CD1c-positive myeloid dendritic cell (primary cell): ENCODE data around the gene HSD11B2.

Experiments
- DNase-seq: peaks from one replicate; pipeline ENCODE4 v3.0.0-alpha.2; 2016; ENCODE audit errors: extremely low spot score

The HSD11B2 gene

DNA sequence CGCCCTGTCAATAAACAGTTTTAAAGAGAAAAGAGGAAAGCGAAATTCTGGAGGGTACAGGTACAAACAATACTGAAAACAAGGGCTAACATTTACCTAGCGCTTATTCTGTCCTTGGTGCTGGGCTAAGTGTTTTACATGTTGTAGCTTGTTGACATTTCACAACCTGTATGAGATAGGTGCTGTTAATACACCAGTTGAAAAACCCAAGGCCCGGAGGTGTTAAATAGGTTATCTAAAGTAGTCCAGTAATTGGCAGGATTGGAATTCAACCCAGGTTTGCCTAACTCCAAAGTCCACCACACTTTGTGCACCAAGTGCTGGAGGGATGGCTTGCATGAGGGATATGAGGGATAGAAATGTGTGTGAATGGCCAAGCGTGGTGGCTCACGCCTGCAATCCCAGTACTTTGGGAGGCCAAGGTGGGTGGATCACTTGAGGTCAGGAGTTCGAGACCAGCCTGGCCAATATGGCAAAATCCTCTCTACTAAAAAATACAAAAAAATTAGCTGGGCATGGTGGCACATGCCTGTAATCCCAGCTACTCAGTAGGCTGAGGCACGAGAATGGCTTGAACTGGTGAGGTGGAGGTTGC, 47.1 kb downstream of the HSD11B2 start:
- DNase-seq: no peak

DNA sequence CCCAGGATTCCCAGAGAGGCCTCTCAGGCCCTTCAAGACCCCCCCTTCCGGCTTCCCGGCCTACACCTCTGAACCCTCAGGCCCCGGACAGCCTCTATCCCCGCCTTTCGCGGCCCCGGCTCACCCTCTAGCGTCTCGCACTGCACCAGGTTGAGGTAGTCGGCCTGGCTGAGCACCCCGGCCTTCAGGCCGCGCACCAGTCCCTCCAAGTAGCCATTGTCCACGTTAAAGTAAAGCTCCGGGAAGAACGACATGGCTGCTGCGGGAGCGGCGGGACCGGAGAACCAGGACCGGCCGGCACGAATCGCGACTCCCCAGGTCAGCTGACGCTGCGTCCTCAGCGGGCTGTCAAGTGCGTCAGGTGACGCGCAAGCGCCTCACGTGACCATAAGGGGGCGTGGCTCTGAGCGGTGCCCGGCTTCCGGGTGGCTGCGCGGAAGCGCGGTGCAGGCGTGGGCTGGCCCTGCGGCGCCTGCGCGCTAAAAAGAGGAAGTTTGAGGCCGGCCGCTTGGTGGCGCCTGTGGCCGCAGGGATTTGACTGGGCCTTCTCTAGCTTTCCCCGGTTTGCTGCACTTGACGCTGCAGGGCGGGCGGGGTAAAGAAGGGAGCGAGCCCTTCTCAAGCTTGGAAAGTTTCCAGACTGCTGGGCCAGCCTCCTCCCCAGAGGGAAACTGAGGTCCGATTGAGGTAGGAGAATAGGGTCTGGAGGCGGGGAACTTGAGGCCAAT, 50.1 kb downstream of the HSD11B2 start, which contains the start of gene ATP6V0D1:
ATP6V0D1 (minus strand) TSS at position 325 of the 728 bp plus-strand sequence; CDS start at position 254, 71 bp downstream.
- peak; percentile 100 for DNase-seq

DNA sequence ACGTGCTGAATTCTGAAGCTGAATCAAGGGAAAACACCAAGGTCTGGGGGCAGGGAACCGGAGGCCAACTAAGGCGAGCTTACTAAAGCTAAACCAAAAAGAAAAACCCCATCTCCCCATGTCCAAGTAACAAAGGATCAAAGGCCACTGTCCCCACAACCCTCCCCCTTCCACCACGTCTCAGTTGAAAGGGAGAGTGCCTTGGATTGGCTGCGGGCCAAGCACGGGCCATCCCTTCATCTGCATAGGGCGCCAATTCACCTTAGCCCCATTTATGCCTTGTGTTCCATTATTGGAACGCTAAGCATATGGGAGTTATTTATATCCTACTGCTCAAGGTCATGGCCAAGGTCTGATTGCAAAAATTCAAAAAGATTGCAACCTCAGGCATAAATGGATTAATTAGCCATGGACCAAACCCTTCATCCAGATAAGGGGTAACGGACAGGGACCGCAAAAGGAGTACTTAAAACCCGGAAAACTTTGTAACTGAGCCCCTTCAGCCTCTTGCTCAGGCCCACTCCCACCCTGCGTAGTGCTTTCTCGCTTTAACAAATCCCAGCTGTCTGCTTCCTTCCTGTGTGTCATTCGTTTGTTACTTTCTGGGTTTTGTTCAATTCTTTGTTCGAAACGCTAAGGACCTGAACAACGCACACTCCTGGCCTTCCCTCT, 50.8 kb downstream of the HSD11B2 start:
- no peak for DNase-seq

DNA sequence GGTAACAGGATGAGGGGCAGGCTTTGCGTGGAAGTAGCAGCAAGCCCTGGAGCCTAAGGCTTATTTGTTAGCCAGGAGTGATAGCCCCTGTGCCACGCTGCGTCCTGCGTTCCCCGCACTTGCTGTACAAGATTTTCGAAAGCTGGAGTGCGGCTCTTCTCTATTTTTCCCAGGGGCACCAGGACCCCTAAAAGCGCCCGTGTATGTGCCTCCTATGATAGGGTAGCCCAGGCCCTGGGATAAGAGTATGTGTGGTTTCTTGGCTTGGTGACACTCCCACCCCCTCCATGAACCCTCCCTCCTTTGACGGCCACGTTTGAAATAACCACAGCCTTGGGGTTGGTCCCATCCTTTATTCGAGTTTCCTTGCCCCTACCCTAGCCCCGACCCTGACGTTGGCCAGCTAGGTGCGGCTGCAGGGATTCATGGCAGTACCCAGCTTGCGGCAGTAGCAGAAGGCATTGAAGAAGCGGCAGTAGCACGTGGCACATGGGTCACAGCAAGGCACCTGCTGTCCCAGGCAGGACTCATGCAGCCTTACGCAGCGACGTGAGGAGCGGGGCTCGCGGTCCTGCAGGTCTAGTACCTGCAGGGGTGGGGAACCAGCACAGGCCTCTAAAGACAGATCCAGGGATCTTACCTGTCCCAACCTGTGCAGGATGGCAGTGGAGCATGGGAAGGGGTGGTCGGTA, 51.5 kb downstream of the HSD11B2 start:
- no peak for DNase-seq

DNA sequence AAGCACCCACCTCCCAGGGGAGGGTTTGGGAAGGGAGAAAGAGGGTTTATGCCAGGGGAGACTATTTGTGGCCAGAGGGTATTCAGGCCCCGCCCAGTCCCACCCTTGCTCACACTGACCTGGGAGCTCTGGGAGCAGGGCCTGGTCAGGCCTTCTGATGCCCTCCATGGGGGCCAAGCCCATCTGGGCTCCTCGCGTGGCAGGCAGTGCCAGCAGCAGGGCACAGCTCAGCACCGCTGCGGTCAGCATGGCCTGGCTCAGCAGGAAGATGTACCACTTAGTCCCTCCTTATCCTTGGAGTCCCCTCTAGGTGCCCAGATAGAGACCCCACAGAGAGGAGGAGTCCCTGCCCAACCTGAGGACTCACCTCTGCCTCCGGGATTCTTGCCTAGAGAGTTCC, 52.2 kb downstream of the HSD11B2 start, which contains the start of gene AGRP:
AGRP (minus strand) TSS at position 398 of the 400 bp plus-strand sequence; CDS start at position 249, 149 bp downstream.
- DNase-seq: no peak

DNA sequence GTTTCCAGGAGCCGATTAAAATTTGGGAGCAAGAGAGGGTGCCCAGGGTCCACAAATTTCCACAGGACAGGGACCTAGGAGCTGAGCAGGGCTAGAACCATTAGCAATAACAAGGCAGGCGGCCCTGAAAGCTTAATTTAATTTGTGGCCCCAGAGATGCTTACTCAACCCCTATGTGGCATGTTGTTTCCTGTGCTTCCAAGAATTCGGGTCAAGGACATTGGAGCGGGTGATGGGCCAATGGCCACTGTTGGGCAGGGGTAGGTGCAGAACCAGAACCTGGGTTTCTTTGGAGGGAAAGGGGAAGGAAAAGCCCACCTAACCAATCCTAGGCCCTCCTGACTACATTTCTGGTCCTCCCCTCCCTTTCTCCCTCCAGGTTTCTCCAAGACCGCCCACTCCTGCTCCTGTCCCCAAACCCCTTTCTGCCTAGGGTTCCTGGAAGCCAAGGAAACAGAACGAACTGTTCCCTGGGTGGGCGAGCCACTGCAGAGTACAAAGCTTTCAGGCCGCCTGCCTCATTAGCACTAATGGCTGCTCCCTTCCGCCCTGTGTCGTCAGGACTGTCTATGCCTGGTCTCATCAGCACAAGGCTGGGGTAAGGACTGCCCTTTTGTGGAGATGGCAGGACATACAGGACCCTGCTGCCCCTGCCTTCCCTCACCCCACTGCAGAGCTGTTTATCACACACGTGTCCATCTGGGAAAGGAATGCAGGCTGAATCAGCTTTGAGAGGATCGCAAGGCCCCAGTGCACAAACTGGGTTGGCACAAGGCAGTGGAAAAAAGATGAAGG, 53.0 kb downstream of the HSD11B2 start:
- DNase-seq: no peak

DNA sequence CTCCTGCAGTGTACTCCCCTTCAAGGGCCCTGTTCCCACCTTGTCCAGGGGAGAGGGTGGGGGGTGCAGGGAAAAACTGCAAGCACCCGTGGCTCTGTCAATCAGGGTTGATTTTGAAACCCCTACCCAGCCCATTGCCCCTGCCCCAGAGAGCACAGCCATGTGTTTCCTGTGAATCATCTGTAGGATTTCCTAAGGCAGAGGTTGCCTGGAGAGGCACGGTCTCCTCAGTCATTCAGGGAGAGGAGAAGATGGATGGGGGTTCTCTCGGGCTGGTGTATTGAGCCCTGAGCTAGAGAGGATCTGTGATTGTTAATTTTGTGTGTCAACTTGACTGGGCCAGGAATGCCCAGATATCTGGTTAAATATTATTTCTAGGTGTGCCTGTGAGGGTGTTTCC, 55.9 kb downstream of the HSD11B2 start:
- peak; percentile 51 for DNase-seq
